ENCODE results near the gene AMACR. TPM values are rescaled to one million over a fixed set of nuclear protein-coding genes. Genes with fewer than 3 reads are reported as not detected.

AMACR gene
- total and polyA plus RNA-seq, 10 donors = 3.1 to 9.9 (median 8.9) TPM

DNA sequence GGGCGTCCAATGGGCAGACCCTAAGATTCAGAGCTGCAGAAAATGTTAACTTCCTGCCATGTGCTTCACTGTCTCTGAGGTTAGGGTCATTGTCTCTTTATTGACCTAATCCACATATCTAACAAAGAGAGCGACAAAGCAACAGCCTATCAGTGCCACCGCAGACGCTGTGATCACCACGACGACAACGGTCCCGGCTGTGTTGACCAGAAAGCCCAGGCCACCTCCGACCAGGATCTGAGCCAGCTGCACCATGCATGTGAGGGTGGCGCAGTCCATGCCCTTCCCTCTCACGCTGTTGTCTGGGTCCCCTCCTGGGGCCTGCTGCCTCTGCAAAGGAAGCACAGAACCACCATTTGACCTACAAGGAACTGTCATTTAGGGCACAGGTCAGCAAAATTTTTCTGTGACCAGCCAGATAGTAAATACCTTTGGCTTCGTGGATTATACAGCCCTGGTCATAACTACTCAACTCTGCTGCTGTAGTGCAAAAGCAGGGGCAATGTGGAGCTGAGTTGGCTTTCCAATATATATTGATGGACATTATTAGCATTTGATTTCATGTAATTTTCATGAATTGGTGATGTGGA, 63.2 kb downstream of the AMACR start:
- no peaks in the 10 kb centered on the region for H3K36me3 ChIP-seq
- intact Hi-C loops (cut with DNase I; ENCODE audit: low total_unique reads) = no loop called here
- no peak overlapping the region for H3K27ac ChIP-seq
- H3K27me3 ChIP-seq (replicated peaks in 1 of 7) = peaks cover 0 to 44% (median 0%) of the 10 kb centered on the region in 7 donors
- no peaks in the 10 kb centered on the region for H3K4me1 ChIP-seq
- no peaks in the 10 kb centered on the region for H3K9me3 ChIP-seq
- H3K4me3 ChIP-seq = no peak overlapping the region
- WGBS, 5 donors = 82 to 88% (median 84%) methylated on average over 12 of the region's 12 CpGs
- DNase-seq = no peak
- TF ChIP-seq, protein P1, sequence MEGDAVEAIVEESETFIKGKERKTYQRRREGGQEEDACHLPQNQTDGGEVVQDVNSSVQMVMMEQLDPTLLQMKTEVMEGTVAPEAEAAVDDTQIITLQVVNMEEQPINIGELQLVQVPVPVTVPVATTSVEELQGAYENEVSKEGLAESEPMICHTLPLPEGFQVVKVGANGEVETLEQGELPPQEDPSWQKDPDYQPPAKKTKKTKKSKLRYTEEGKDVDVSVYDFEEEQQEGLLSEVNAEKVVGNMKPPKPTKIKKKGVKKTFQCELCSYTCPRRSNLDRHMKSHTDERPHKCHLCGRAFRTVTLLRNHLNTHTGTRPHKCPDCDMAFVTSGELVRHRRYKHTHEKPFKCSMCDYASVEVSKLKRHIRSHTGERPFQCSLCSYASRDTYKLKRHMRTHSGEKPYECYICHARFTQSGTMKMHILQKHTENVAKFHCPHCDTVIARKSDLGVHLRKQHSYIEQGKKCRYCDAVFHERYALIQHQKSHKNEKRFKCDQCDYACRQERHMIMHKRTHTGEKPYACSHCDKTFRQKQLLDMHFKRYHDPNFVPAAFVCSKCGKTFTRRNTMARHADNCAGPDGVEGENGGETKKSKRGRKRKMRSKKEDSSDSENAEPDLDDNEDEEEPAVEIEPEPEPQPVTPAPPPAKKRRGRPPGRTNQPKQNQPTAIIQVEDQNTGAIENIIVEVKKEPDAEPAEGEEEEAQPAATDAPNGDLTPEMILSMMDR (IDR thresholded peaks at IDR 0.05 in 8 of 11, conservative IDR thresholded peaks at IDR 0.05 in 3 of 11) = no peak

DNA sequence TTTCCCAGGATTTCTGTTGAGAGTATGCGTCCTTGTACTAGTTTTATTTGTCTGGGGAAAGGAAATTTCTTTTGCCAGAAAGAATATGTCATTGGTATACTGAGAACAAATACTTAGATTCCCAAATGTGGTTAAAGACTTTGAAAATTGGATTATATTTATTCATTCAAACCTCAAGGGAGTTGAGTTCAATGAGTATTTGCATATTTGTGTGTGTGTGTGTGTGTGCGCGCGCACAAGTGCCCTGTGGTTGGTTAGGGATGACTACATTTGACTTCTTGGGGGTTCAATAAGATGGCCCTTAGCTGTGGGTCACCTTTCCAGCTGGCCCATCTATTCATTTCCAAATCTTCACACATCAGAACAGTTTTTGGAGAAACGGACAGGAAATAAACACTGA, 66.8 kb downstream of the AMACR start:
- DNase-seq = no peak
- TF ChIP-seq, protein P1 (IDR thresholded peaks at IDR 0.05 in 8 of 11, conservative IDR thresholded peaks at IDR 0.05 in 3 of 11) = no peak
- TF ChIP-seq POLR2A (IDR thresholded peaks at IDR 0.05) = no peak
- TF ChIP-seq POLR2AphosphoS5 (IDR thresholded peaks at IDR 0.05) = no peak
- Histone ChIP-seq H3K27ac (no peak overlapping the region), H3K4me3 (no peak overlapping the region), H3K36me3 (no peaks in the 10 kb centered on the region), H3K9me3 (no peaks in the 10 kb centered on the region), H3K27me3 (replicated peaks in 1 of 7) (peaks cover 0 to 72% (median 31%) of the 10 kb centered on the region in 7 donors), H3K4me1 (peaks cover 0 to 14% (median 8%) of the 10 kb centered on the region in 6 donors)
- intact Hi-C loops (cut with DNase I; ENCODE audit: low total_unique reads) = no loop called here
- WGBS, 5 donors = 76 to 86% (median 83%) methylated on average over 5 of the region's 5 CpGs

- intact Hi-C loops (cut with DNase I; ENCODE audit: low total_unique reads) = no loop called here
Observed at GRCh38 chr5:33939556-33940262, 68.1 kb downstream of the AMACR start.

GRCh38 chr5:33938881-33939280, 69.0 kb downstream of the AMACR start:
- TF ChIP-seq, protein P1 (IDR thresholded peaks at IDR 0.05 in 8 of 11, conservative IDR thresholded peaks at IDR 0.05 in 3 of 11) = no peak
- no peak for TF ChIP-seq POLR2A (IDR thresholded peaks at IDR 0.05)
- TF ChIP-seq POLR2AphosphoS5 (IDR thresholded peaks at IDR 0.05) = no peak
- Histone ChIP-seq H3K4me3 (no peak overlapping the region), H3K27me3 (replicated peaks in 1 of 7) (peaks cover 0 to 84% (median 40%) of the 10 kb centered on the region in 7 donors), H3K27ac (no peak overlapping the region), H3K36me3 (no peaks in the 10 kb centered on the region), H3K9me3 (no peaks in the 10 kb centered on the region), H3K4me1 (peaks cover 0 to 20% (median 11%) of the 10 kb centered on the region in 6 donors)
- WGBS, 5 donors = 13 to 53% (median 28%) methylated on average over 15 of the region's 15 CpGs
- intact Hi-C loops (cut with DNase I; ENCODE audit: low total_unique reads) = no loop called here
- DNase-seq = no peak

More at GRCh38 chr5:33939556-33940262, 68.1 kb downstream of the AMACR start:
- no peak overlapping the region for H3K27ac ChIP-seq
- no peak overlapping the region for H3K4me3 ChIP-seq
- H3K4me1 ChIP-seq = peaks cover 0 to 20% (median 11%) of the 10 kb centered on the region in 6 donors
- TF ChIP-seq, protein P1 (IDR thresholded peaks at IDR 0.05 in 8 of 11, conservative IDR thresholded peaks at IDR 0.05 in 3 of 11) = no peak
- TF ChIP-seq POLR2AphosphoS5 (IDR thresholded peaks at IDR 0.05) (no peak), POLR2A (IDR thresholded peaks at IDR 0.05) (no peak)
- no peaks in the 10 kb centered on the region for H3K9me3 ChIP-seq
- no peaks in the 10 kb centered on the region for H3K36me3 ChIP-seq
- 70 to 86% (median 80%) methylated on average over 8 of the region's 8 CpGs for WGBS, 5 donors
- H3K27me3 ChIP-seq (replicated peaks in 1 of 7) = peaks cover 0 to 84% (median 40%) of the 10 kb centered on the region in 7 donors
- no peak for DNase-seq
